SK-N-SH treated with all-trans-retinoic acid at 6 μM for 48 hours (cell line): Measurements from ENCODE around the gene QPCTL.

Experiments
- ATAC-seq: fragments of 200-7000 bp; cut with Tn5 transposase; 3 replicates; pipeline ENCODE4 v1.9.1; 2020; ENCODE audit warnings: mild to moderate bottlenecking, moderate library complexity
- ARNTL ChIP-seq: fragments of 450-650 bp; formaldehyde crosslinking; IDR thresholded peaks from 2 replicates; pipeline ENCODE4 v1.5.0; 2020; ENCODE audit warnings: low read depth, mild to moderate bottlenecking, moderate library complexity, borderline replicate concordance
- BACH2 ChIP-seq: fragments of 250-450 bp; sonication (Bioruptor Pico); IDR thresholded peaks from 2 replicates; pipeline ENCODE4 v1.9.0; 2021; ENCODE audit warnings: mild to moderate bottlenecking, borderline replicate concordance
- CSDC2 ChIP-seq: fragments of 250-450 bp; sonication (Bioruptor Pico); IDR thresholded peaks from 2 replicates; pipeline ENCODE4 v1.5.0; 2020; ENCODE audit warnings: mild to moderate bottlenecking, moderate library complexity
- GLIS3 ChIP-seq: fragments of 250-450 bp; sonication (Bioruptor Pico); IDR thresholded peaks from 2 replicates; pipeline ENCODE4 v1.5.0; 2020; ENCODE audit warnings: mild to moderate bottlenecking, moderate library complexity
- ISL1 ChIP-seq: fragments of 250-450 bp; sonication (Bioruptor Pico); IDR thresholded peaks from 2 replicates; pipeline ENCODE4 v2.1.2; 2022; ENCODE audit warnings: mild to moderate bottlenecking, moderate library complexity
- RARB ChIP-seq: fragments of 250-450 bp; sonication (Bioruptor Pico); IDR thresholded peaks from 2 replicates; pipeline ENCODE4 v1.8.0; 2021; ENCODE audit warnings: mild to moderate bottlenecking, moderate library complexity
- SNAI2 ChIP-seq: fragments of 250-450 bp; sonication (Bioruptor Pico); IDR thresholded peaks from 2 replicates; pipeline ENCODE4 v1.5.0; 2020; ENCODE audit warnings: mild to moderate bottlenecking, moderate library complexity
- TCF4 ChIP-seq: fragments of 250-450 bp; sonication (Bioruptor Pico); IDR thresholded peaks from 2 replicates; pipeline ENCODE4 v1.8.0; 2021; ENCODE audit warnings: mild to moderate bottlenecking, moderate library complexity, borderline replicate concordance
- TOX ChIP-seq: fragments of 250-450 bp; sonication (Bioruptor Pico); IDR thresholded peaks from 2 replicates; pipeline ENCODE4 v1.8.0; 2021; ENCODE audit warnings: mild to moderate bottlenecking, moderate library complexity, borderline replicate concordance
- ZC3H10 ChIP-seq: fragments of 250-450 bp; sonication (Bioruptor Pico); IDR thresholded peaks from 2 replicates; pipeline ENCODE4 v1.5.1; 2021; ENCODE audit warnings: mild to moderate bottlenecking, moderate library complexity
- ZFP3 ChIP-seq: fragments of 250-450 bp; sonication (Bioruptor Pico); IDR thresholded peaks from 2 replicates; pipeline ENCODE4 v1.5.0; 2020; ENCODE audit warnings: mild to moderate bottlenecking, moderate library complexity
- ZFP30 ChIP-seq: fragments of 450-650 bp; formaldehyde crosslinking; IDR thresholded peaks from 2 replicates; pipeline ENCODE4 v1.5.0; 2022; ENCODE audit warnings: mild to moderate bottlenecking, moderate library complexity
- ZNF565 ChIP-seq: fragments of 450-650 bp; formaldehyde crosslinking; conservative IDR thresholded peaks from 2 replicates; pipeline ENCODE4 v1.5.0; 2020; ENCODE audit warnings: low read depth, mild to moderate bottlenecking, moderate library complexity
- ZNF70 ChIP-seq: fragments of 450-650 bp; formaldehyde crosslinking; IDR thresholded peaks from 2 replicates; pipeline ENCODE4 v1.5.0; 2020; ENCODE audit warnings: mild to moderate bottlenecking, moderate library complexity
- ZNF8 ChIP-seq: fragments of 450-650 bp; formaldehyde crosslinking; IDR thresholded peaks from 2 replicates; pipeline ENCODE4 v1.5.0; 2020; ENCODE audit warnings: mild to moderate bottlenecking, moderate library complexity
- TF ChIP-seq, protein P1 (sequence below): fragments of 250-450 bp; sonication (Bioruptor Pico); IDR thresholded peaks from 2 replicates; pipeline ENCODE4 v1.8.0; 2021; ENCODE audit warnings: low read depth, mild to moderate bottlenecking, moderate library complexity, borderline replicate concordance
- TF ChIP-seq, protein P2 (sequence below): fragments of 250-450 bp; sonication (Bioruptor Pico); IDR thresholded peaks from 2 replicates; pipeline ENCODE4 v1.5.0; 2020; ENCODE audit warnings: mild to moderate bottlenecking, moderate library complexity
- TF ChIP-seq, protein P3 (sequence below): fragments of 250-450 bp; sonication (Bioruptor Pico); IDR thresholded peaks from 2 replicates; pipeline ENCODE4 v1.5.1; 2020; ENCODE audit warnings: low read depth, mild to moderate bottlenecking, moderate library complexity
- TF ChIP-seq, protein P4 (sequence below): fragments of 250-450 bp; sonication (Bioruptor Pico); IDR thresholded peaks from 2 replicates; pipeline ENCODE4 v1.5.1; 2021; ENCODE audit warnings: mild to moderate bottlenecking, moderate library complexity

The QPCTL gene

GRCh38 chr19:45657520-45658167, 34.8 kb upstream of the QPCTL start:
- TF ChIP-seq, protein P1, sequence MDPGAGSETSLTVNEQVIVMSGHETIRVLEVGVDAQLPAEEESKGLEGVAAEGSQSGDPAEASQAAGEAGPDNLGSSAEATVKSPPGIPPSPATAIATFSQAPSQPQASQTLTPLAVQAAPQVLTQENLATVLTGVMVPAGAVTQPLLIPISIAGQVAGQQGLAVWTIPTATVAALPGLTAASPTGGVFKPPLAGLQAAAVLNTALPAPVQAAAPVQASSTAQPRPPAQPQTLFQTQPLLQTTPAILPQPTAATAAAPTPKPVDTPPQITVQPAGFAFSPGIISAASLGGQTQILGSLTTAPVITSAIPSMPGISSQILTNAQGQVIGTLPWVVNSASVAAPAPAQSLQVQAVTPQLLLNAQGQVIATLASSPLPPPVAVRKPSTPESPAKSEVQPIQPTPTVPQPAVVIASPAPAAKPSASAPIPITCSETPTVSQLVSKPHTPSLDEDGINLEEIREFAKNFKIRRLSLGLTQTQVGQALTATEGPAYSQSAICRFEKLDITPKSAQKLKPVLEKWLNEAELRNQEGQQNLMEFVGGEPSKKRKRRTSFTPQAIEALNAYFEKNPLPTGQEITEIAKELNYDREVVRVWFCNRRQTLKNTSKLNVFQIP (CRISPR knock-in tag), result no peak
- TF ChIP-seq CSDC2 (CRISPR knock-in tag), result no peak
- TF ChIP-seq ISL1 (CRISPR knock-in tag), result no peak
- no peak for TF ChIP-seq ZNF565 (CRISPR knock-in tag)
- no peak for TF ChIP-seq ZNF8
- no peak for TF ChIP-seq ZFP30 (CRISPR knock-in tag)
- TF ChIP-seq, protein P2, sequence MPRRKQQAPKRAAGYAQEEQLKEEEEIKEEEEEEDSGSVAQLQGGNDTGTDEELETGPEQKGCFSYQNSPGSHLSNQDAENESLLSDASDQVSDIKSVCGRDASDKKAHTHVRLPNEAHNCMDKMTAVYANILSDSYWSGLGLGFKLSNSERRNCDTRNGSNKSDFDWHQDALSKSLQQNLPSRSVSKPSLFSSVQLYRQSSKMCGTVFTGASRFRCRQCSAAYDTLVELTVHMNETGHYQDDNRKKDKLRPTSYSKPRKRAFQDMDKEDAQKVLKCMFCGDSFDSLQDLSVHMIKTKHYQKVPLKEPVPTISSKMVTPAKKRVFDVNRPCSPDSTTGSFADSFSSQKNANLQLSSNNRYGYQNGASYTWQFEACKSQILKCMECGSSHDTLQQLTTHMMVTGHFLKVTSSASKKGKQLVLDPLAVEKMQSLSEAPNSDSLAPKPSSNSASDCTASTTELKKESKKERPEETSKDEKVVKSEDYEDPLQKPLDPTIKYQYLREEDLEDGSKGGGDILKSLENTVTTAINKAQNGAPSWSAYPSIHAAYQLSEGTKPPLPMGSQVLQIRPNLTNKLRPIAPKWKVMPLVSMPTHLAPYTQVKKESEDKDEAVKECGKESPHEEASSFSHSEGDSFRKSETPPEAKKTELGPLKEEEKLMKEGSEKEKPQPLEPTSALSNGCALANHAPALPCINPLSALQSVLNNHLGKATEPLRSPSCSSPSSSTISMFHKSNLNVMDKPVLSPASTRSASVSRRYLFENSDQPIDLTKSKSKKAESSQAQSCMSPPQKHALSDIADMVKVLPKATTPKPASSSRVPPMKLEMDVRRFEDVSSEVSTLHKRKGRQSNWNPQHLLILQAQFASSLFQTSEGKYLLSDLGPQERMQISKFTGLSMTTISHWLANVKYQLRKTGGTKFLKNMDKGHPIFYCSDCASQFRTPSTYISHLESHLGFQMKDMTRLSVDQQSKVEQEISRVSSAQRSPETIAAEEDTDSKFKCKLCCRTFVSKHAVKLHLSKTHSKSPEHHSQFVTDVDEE (CRISPR knock-in tag), result no peak
- no peak for TF ChIP-seq TOX (CRISPR knock-in tag)
- no peak for TF ChIP-seq GLIS3
- TF ChIP-seq, protein P3, sequence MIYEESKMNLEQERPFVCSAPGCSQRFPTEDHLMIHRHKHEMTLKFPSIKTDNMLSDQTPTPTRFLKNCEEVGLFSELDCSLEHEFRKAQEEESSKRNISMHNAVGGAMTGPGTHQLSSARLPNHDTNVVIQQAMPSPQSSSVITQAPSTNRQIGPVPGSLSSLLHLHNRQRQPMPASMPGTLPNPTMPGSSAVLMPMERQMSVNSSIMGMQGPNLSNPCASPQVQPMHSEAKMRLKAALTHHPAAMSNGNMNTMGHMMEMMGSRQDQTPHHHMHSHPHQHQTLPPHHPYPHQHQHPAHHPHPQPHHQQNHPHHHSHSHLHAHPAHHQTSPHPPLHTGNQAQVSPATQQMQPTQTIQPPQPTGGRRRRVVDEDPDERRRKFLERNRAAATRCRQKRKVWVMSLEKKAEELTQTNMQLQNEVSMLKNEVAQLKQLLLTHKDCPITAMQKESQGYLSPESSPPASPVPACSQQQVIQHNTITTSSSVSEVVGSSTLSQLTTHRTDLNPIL (CRISPR knock-in tag), result no peak
- no peak for TF ChIP-seq ZFP3 (CRISPR knock-in tag)
- TF ChIP-seq TCF4, result no peak
- no peak for TF ChIP-seq ZNF70 (CRISPR knock-in tag)
- no peak for TF ChIP-seq ZC3H10 (CRISPR knock-in tag)
- TF ChIP-seq, protein P4, sequence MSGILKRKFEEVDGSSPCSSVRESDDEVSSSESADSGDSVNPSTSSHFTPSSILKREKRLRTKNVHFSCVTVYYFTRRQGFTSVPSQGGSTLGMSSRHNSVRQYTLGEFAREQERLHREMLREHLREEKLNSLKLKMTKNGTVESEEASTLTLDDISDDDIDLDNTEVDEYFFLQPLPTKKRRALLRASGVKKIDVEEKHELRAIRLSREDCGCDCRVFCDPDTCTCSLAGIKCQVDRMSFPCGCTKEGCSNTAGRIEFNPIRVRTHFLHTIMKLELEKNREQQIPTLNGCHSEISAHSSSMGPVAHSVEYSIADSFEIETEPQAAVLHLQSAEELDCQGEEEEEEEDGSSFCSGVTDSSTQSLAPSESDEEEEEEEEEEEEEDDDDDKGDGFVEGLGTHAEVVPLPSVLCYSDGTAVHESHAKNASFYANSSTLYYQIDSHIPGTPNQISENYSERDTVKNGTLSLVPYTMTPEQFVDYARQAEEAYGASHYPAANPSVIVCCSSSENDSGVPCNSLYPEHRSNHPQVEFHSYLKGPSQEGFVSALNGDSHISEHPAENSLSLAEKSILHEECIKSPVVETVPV (CRISPR knock-in tag), result no peak
- TF ChIP-seq ARNTL (CRISPR knock-in tag), result no peak
- TF ChIP-seq BACH2, result no peak

DNA sequence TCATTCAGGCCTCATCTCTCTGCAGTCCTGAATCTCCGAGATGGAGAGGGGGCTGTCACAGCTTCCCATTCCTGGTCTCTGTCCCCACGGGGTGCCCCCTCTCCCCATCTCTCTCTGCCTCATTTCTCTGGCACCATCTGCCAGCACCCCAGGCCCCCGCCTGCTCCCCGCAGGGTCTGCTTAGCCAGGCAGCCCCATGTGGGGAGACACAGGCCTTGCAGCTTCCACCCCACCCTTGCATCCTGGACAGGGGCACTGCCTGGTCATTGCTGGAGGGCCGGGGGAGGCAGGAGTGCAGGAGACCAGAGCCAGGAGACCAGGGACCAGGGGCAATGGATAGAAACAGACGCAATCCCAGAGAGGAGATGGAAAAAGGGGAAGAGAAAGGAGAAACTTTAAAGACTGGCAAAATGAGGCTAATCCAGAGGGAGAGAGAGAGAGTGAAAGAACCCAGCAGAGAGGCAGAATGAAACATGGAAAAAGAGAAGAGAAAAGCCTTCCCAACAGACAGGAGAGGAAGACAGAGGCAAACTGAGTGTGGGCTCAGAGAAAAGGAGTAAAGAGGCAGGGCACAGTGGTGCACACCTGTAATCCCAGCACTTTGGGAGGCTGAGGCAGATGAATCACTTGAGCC, 33.3 kb upstream of the QPCTL start:
- peak; percentile 27; the same call in 2 of the 3 replicates for ATAC-seq
- TF ChIP-seq, protein P3 (CRISPR knock-in tag), result no peak
- TF ChIP-seq TOX (CRISPR knock-in tag) (no peak), ZNF8 (no peak), SNAI2 (CRISPR knock-in tag) (no peak), RARB (CRISPR knock-in tag) (no peak), CSDC2 (CRISPR knock-in tag) (no peak), ZNF70 (CRISPR knock-in tag) (no peak)
- TF ChIP-seq, protein P1 (CRISPR knock-in tag), result no peak
- TF ChIP-seq, all 23 proteins: peak for 0

More at GRCh38 chr19:45657520-45658167, 34.8 kb upstream of the QPCTL start:
- no peak for ATAC-seq
